NCI-H146 treated with DMSO at 0.1 percent for 48 hours (cell line): ENCODE measurements around the gene SCN8A.
"Not testable (repeated sequence)": the region's sequence is repeated elsewhere in the genome, so short reads cannot be mapped to it uniquely, and the experiment has no call there.

ENCODE experiments used
- DNase-seq: peaks from one replicate; lab custom pipeline; 2025; ENCODE audit not compliant: unreplicated experiment; lab: John Stamatoyannopoulos, UW

The SCN8A gene

GRCh38 chr12:51622564-51622963, 31.5 kb downstream of the SCN8A start:
- no peak for DNase-seq

- no peak for DNase-seq
Observed at GRCh38 chr12:51625370-51625769, 34.3 kb downstream of the SCN8A start.

GRCh38 chr12:51626115-51626514, 35.1 kb downstream of the SCN8A start:
- no peak for DNase-seq

GRCh38 chr12:51626629-51627028, 35.6 kb downstream of the SCN8A start:
- DNase-seq: no peak

- DNase-seq: no peak
Observed at GRCh38 chr12:51630256-51630880, 39.3 kb downstream of the SCN8A start.

- DNase-seq: peak; percentile 74
Observed at GRCh38 chr12:51630986-51631385, 40.0 kb downstream of the SCN8A start.

GRCh38 chr12:51631591-51631990, 40.6 kb downstream of the SCN8A start:
- no peak for DNase-seq

GRCh38 chr12:51632623-51633022, 41.6 kb downstream of the SCN8A start:
- peak; percentile 63 for DNase-seq

GRCh38 chr12:51635346-51635745, 44.3 kb downstream of the SCN8A start:
- no peak for DNase-seq

GRCh38 chr12:51636581-51636980, 45.5 kb downstream of the SCN8A start:
- DNase-seq: no peak

- no peak for DNase-seq
Observed at GRCh38 chr12:51636986-51637385, 46.0 kb downstream of the SCN8A start.

GRCh38 chr12:51639361-51639760, 48.3 kb downstream of the SCN8A start:
- DNase-seq: no peak

- no peak for DNase-seq
Observed at GRCh38 chr12:51642286-51642685, 51.3 kb downstream of the SCN8A start.

- DNase-seq: no peak
Observed at GRCh38 chr12:51643951-51644350, 52.9 kb downstream of the SCN8A start.

GRCh38 chr12:51644691-51645090, 53.7 kb downstream of the SCN8A start:
- DNase-seq: not testable (repeated sequence)

GRCh38 chr12:51645961-51646360, 54.9 kb downstream of the SCN8A start:
- no peak for DNase-seq

GRCh38 chr12:51647647-51648046, 56.6 kb downstream of the SCN8A start:
- DNase-seq: no peak

GRCh38 chr12:51653431-51653830, 62.4 kb downstream of the SCN8A start:
- no peak for DNase-seq

GRCh38 chr12:51661199-51661598, 70.2 kb downstream of the SCN8A start:
- no peak for DNase-seq

GRCh38 chr12:51661836-51662235, 70.8 kb downstream of the SCN8A start:
- no peak for DNase-seq

- no peak for DNase-seq
Observed at GRCh38 chr12:51662728-51663154, 71.7 kb downstream of the SCN8A start.

- DNase-seq: no peak
Observed at GRCh38 chr12:51663390-51663789, 72.4 kb downstream of the SCN8A start.

GRCh38 chr12:51666696-51667095, 75.7 kb downstream of the SCN8A start:
- no peak for DNase-seq
